Uterus (tissue), 4 donors: Measurements from ENCODE around the gene MDH1. TPM values are rescaled to one million over a fixed set of nuclear protein-coding genes. Genes with fewer than 3 reads are reported as not detected.

Experiments used
- DNase-seq, 2 donors: peaks; one replicate each; pipeline ENCODE4 v3.0.0-alpha.2; 2019 to 2020
- H3K27ac ChIP-seq, 2 donors: fragments of 200-600 bp; sonication (generic); 1 replicate in 1 of 2; 2 replicates in 1 of 2; pipeline ENCODE4 v1.5.1; 2016 to 2018
- H3K27me3 ChIP-seq, 2 donors: fragments of 200-600 bp; sonication (generic); one replicate each; pipeline ENCODE4 v1.5.1; 2018 to 2019; ENCODE audit warnings: control low read depth in 1 of 2
- H3K36me3 ChIP-seq, 2 donors: fragments of 200-600 bp; sonication (generic); one replicate each; pipeline ENCODE4 v1.5.1; 2019; ENCODE audit warnings: control low read depth in 1 of 2
- H3K4me1 ChIP-seq, 2 donors: fragments of 200-600 bp; sonication (generic); one replicate each; pipeline ENCODE4 v1.5.1; 2018 to 2019; ENCODE audit warnings: control low read depth in 1 of 2
- H3K4me3 ChIP-seq, 2 donors: fragments of 200-600 bp; sonication (generic); 1 replicate in 1 of 2; 2 replicates in 1 of 2; pipeline ENCODE4 v1.5.1; 2018 to 2019; ENCODE audit warnings: mild to moderate bottlenecking in 1 of 2
- H3K9me3 ChIP-seq, 2 donors: fragments of 200-600 bp; sonication (generic); one replicate each; pipeline ENCODE4 v1.5.1; 2019; ENCODE audit warnings: control low read depth in 1 of 2
- CTCF ChIP-seq, 4 experiments: fragments of 200-600 bp in 2 of 4; fragments of 450-650 bp in 2 of 4; sonication (generic) in 2 of 4; IDR thresholded peaks; one replicate each; pipeline ENCODE4 v1.5.1; 2016 to 2019; ENCODE audit warnings: antibody characterized with exemption in 4 of 4, mild to moderate bottlenecking in 2 of 4, moderate library complexity in 1 of 4
- POLR2A ChIP-seq, 2 donors: fragments of 450-650 bp; IDR thresholded peaks; one replicate each; pipeline ENCODE4 v1.6.1; 2016; ENCODE audit warnings: antibody characterized with exemption in 2 of 2, mild to moderate bottlenecking in 1 of 2, moderate library complexity in 1 of 2
- intact Hi-C: fragments of 100-400 bp; cut with DNase I; formaldehyde crosslinking; loops from one replicate; pipeline ENCODE4 v1.15.1; 2023; ENCODE audit warnings: low total_unique reads
- total RNA-seq, 4 donors: library from RNA; depleted of rRNA in 3 of 4; stranded (reverse); fragments of >200 nt in 3 of 4; gene quantifications; one replicate each; pipeline versions ENCODE4 v1.1.0 to v1.2.4, GENCODE V29; 2014 to 2023
- donor health status: DM: yes; HTN: yes; CAD: no.

MDH1 gene
- total RNA-seq = 100 to 1,000 TPM in 2 of 4 donors, 10 to 100 TPM in 2; 80.1 to 132 (median 101) TPM

GRCh38 chr2:63588385-63589147, at the start of gene MDH1, which contains the start of gene WDPCP:
TSS of gene MDH1 (plus strand) at chr2:63588963. CDS start at chr2:63589044, 81 bp downstream.
TSS of gene WDPCP (minus strand) at chr2:63588477. CDS start at chr2:63588271, 206 bp downstream.
- TF ChIP-seq POLR2A (IDR thresholded peaks at IDR 0.05) = peak; percentile 58 to 65
- no peak for TF ChIP-seq CTCF (IDR thresholded peaks at IDR 0.05)
- peak; percentile 93 to 95 for DNase-seq
- intact Hi-C loops = no loop called here
- Histone ChIP-seq H3K4me3 (peak within 1 kb of the TSS; percentile 80 to 82), H3K36me3 (no peaks in the 10 kb centered on the region), H3K27me3 (no peaks in the 10 kb centered on the region), H3K4me1 (no peaks in the 10 kb centered on the region), H3K9me3 (no peaks in the 10 kb centered on the region), H3K27ac (peak within 1 kb of the TSS; percentile 84 to 86)

GRCh38 chr2:63539416-63540162, 49.2 kb upstream of the MDH1 start:
- Histone ChIP-seq H3K4me1 (no peaks in the 10 kb centered on the region), H3K36me3 (no peaks in the 10 kb centered on the region), H3K9me3 (no peaks in the 10 kb centered on the region), H3K4me3 (no peak overlapping the region), H3K27ac (no peak overlapping the region), H3K27me3 (no peaks in the 10 kb centered on the region)
- no peak for DNase-seq
- intact Hi-C loops = no loop called here
- no peak for TF ChIP-seq CTCF (IDR thresholded peaks at IDR 0.05)
- no peak for TF ChIP-seq POLR2A (IDR thresholded peaks at IDR 0.05)

GRCh38 chr2:63544017-63544627, 44.6 kb upstream of the MDH1 start:
- DNase-seq = no peak
- no peak for TF ChIP-seq POLR2A (IDR thresholded peaks at IDR 0.05)
- peak in 2 of 4 experiments; percentile 19 for TF ChIP-seq CTCF (IDR thresholded peaks at IDR 0.05)
- Histone ChIP-seq H3K4me3 (no peak overlapping the region), H3K27me3 (no peaks in the 10 kb centered on the region), H3K27ac (no peak overlapping the region), H3K9me3 (no peaks in the 10 kb centered on the region), H3K4me1 (no peaks in the 10 kb centered on the region), H3K36me3 (no peaks in the 10 kb centered on the region)
- intact Hi-C loops = no loop called here

- Histone ChIP-seq H3K4me1 (no peaks in the 10 kb centered on the region), H3K27me3 (no peaks in the 10 kb centered on the region), H3K4me3 (no peak overlapping the region), H3K9me3 (no peaks in the 10 kb centered on the region), H3K27ac (no peak overlapping the region), H3K36me3 (no peaks in the 10 kb centered on the region)
- TF ChIP-seq POLR2A (IDR thresholded peaks at IDR 0.05) (no peak), CTCF (IDR thresholded peaks at IDR 0.05) (no peak)
- intact Hi-C loops = no loop called here
- no peak for DNase-seq
These were observed 43.7 kb upstream of the MDH1 start for GRCh38 chr2:63545023-63545422.
